PFSK-1 (cell line): ENCODE data around the gene LIX1.

Experiments
- FOXP2 ChIP-seq: optimal IDR thresholded peaks from 2 replicates; pipeline ENCODE3; 2011; ENCODE audit warnings: borderline replicate concordance, control low read depth, inconsistent platforms; ENCODE audit not compliant: insufficient read depth; ENCODE audit errors: extremely low read length, extremely low read depth
- POLR2AphosphoS5 ChIP-seq: IDR thresholded peaks from 2 replicates; pipeline ENCODE4 v1.6.1; 2012; ENCODE audit warnings: low read depth, mild to moderate bottlenecking, control low read depth, low read length, moderate library complexity
- REST ChIP-seq, 2 experiments: IDR thresholded peaks; 2 replicates each; pipeline versions ENCODE4 v1.6.1 to v1.8.0; 2011 to 2012; ENCODE audit warnings: low read depth in 2 of 2, low read length in 2 of 2, control low read depth in 1 of 2, inconsistent platforms in 1 of 2, mild to moderate bottlenecking in 1 of 2, moderate library complexity in 1 of 2; ENCODE audit not compliant: insufficient read depth in 1 of 2
- SIN3A ChIP-seq: IDR thresholded peaks from 2 replicates; pipeline ENCODE4 v1.6.1; 2012; ENCODE audit warnings: mild to moderate bottlenecking, low read length, moderate library complexity, borderline replicate concordance; ENCODE audit not compliant: insufficient read depth
- TAF1 ChIP-seq: IDR thresholded peaks from 2 replicates; pipeline ENCODE4 v1.6.1; 2012; ENCODE audit warnings: low read length, control low read depth, borderline replicate concordance; ENCODE audit not compliant: insufficient read depth

LIX1 gene

DNA sequence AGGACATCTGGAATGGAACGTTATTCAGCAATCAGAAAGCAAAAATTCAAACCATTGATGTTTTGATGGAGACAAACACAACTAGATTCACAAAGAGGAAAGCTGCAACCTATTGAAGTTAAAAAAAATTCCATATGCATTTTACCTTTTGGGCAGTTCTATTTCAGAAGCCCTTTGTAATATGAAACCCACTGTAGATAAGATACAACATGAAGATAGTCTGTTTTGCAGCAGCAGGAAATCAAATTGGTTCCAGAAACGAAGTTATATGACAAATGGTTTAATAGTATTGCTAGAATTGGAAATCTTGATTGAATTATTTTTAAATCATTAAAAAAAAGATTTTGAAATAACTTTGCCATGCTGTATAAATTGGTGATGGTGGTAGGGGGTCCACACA, 872 bp downstream of the LIX1 start:
- no peak for TF ChIP-seq REST (IDR thresholded peaks at IDR 0.05; ENCODE audit: insufficient read depth in 1 of 2, low read depth in 2 of 2, low read length in 2 of 2)

GRCh38 chr5:97141031-97141430, 1.4 kb downstream of the LIX1 start:
- TF ChIP-seq TAF1 (no peak), REST (IDR thresholded peaks at IDR 0.05; ENCODE audit: insufficient read depth in 1 of 2, low read depth in 2 of 2, low read length in 2 of 2) (no peak), FOXP2 (no peak), POLR2AphosphoS5 (no peak), SIN3A (no peak)

GRCh38 chr5:97136475-97136874, 5.9 kb downstream of the LIX1 start:
- TF ChIP-seq TAF1 (no peak), POLR2AphosphoS5 (no peak), SIN3A (no peak), FOXP2 (no peak), REST (IDR thresholded peaks at IDR 0.05; ENCODE audit: insufficient read depth in 1 of 2, low read depth in 2 of 2, low read length in 2 of 2) (no peak)

DNA sequence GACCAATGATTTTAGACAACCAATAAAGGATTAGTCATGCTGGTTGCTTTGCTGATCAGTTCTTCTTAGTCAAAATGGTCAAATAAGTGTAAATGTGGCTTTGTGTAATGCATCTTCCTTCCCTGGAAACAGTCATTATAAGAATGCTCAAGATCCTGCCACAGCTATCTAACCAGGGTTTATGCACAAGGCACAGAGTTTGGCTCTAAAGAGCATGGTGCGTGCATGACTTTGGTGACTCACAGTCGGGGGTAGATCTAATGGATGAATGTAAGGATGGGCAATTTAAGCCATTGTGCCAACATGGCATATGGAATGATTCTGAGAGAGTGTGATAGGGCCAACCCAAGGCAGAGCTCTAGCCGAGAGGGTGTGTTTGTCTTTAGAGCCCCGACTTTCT, 6.5 kb downstream of the LIX1 start:
- TF ChIP-seq TAF1 (no peak), SIN3A (no peak), REST (IDR thresholded peaks at IDR 0.05; ENCODE audit: insufficient read depth in 1 of 2, low read depth in 2 of 2, low read length in 2 of 2) (no peak), FOXP2 (no peak), POLR2AphosphoS5 (no peak)

GRCh38 chr5:97134634-97135033, 7.8 kb downstream of the LIX1 start:
- TF ChIP-seq REST (IDR thresholded peaks at IDR 0.05; ENCODE audit: insufficient read depth in 1 of 2, low read depth in 2 of 2, low read length in 2 of 2) (no peak), TAF1 (no peak), FOXP2 (no peak), SIN3A (no peak), POLR2AphosphoS5 (no peak)
